AG09309 (cell line): ENCODE data around the gene IRAK3.

Experiments
- DNase-seq: peaks from one replicate; pipeline ENCODE4 v3.0.0-alpha.2; 2010; ENCODE audit warnings: low read depth
- H3K4me3 ChIP-seq: 2 replicates; pipeline ENCODE4 v1.5.1; 2011; ENCODE audit warnings: mild to moderate bottlenecking, low read depth, low read length, moderate library complexity; ENCODE audit not compliant: control insufficient read depth
- TF ChIP-seq, protein P1 (sequence below): IDR thresholded peaks from 2 replicates; pipeline ENCODE4 v1.5.1; 2011; ENCODE audit warnings: mild to moderate bottlenecking, low read depth, low read length, inconsistent platforms; ENCODE audit not compliant: insufficient read depth, control insufficient read depth; ENCODE audit errors: missing control alignments

The IRAK3 gene

DNA sequence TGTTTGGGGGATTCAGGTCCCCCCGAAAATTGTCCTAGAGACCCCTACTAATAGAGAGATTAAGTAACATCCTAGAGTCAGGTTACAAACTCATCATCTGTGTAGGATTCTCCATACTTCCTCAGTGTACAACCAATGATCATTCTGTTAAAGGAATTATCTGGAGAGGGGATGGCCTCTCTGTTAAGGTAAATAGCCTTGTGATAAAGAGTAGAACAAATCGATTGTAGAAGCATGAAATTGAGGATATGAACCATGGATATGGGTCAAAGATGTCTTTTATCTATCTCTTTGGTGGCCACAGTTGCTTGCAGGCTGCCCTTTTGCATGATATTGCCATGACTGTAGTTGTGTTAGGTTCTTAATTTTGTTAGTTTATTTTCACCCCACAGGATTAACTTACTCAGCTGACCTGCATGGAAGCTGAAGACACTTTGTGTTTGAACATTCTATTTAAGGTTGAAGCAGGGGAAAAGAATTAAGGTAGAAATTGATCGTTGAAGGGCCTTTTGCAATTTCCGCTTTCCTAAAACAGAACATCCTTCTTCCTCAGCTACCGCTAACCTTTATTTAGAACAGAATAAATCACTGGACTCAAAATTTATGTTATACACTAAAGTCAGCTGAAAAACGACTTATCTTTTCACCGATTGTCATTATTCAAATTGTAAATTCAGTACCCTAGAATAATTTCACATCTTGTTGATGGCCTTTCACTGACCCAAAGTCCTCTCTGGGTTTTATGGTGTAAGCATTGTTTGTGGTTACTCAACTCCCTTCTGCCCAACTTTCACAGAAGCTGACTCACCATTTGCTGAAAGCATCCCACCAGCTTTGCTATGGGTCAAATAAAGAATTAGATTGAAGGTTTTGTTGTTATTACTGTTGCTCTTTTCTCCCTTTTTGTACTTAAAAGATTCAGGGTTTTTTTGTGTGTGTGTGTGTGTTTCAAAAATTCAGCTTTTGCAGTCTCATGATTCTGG is 52.3 kb downstream of the IRAK3 start:
- no peak overlapping the region for H3K4me3 ChIP-seq
- peak; percentile 74 for DNase-seq
- TF ChIP-seq, protein P1, sequence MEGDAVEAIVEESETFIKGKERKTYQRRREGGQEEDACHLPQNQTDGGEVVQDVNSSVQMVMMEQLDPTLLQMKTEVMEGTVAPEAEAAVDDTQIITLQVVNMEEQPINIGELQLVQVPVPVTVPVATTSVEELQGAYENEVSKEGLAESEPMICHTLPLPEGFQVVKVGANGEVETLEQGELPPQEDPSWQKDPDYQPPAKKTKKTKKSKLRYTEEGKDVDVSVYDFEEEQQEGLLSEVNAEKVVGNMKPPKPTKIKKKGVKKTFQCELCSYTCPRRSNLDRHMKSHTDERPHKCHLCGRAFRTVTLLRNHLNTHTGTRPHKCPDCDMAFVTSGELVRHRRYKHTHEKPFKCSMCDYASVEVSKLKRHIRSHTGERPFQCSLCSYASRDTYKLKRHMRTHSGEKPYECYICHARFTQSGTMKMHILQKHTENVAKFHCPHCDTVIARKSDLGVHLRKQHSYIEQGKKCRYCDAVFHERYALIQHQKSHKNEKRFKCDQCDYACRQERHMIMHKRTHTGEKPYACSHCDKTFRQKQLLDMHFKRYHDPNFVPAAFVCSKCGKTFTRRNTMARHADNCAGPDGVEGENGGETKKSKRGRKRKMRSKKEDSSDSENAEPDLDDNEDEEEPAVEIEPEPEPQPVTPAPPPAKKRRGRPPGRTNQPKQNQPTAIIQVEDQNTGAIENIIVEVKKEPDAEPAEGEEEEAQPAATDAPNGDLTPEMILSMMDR = no peak

DNA sequence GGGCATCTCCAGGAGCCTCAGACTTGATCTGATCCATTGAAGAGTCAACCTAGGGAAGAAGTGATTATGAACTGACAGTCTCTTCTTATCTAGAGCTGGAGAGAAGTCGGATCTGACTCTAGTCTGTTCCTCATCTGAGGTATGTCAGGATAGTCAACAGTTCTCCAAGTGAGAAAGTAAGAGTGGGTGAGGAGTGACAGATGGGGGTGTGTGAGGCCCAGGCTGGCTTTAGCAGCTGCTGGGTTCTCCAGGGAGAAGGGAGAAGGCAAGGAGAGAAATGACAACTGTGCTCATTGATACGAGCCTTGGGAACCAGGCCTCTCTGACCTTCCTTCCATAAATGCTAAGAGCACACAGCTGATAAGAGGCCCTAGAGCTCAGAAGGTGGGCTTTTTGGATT is 53.3 kb downstream of the IRAK3 start:
- no peak overlapping the region for H3K4me3 ChIP-seq
- no peak for DNase-seq
- TF ChIP-seq, protein P1 = no peak

DNA sequence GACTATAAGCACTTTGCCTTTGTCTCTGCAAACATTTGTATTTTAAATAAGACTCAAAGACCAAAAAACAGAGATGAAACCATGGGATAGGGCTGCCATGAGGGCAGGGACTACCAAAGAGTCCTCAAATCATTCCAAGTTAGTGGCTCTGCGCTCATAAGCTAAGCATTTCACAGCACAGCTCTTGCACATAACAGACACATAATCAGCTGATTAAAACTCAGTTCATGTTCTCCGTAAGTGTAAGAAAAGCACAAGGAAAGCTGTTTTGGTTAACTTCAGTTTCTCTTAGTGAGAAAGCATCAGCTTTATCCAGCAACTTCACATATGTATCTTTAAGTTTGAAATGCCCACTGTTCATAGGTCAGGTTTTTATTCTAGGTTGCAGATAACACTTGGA is 54.9 kb downstream of the IRAK3 start:
- H3K4me3 ChIP-seq = no peak overlapping the region
- no peak for DNase-seq
- TF ChIP-seq, protein P1 = no peak

DNA sequence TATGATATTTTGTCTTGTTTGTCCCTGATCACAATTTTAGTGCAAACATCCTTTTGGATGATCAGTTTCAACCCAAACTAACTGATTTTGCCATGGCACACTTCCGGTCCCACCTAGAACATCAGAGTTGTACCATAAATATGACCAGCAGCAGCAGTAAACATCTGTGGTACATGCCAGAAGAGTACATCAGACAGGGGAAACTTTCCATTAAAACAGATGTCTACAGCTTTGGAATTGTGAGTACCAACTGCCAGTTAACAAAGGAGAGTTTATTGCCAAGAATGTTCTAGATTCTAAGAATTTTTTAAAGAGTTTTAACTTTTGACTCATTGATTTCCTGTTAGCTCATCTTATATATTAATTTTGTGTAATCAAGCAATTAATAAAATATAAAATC is 55.4 kb downstream of the IRAK3 start:
- no peak for DNase-seq
- H3K4me3 ChIP-seq = no peak overlapping the region
- TF ChIP-seq, protein P1 = no peak

DNA sequence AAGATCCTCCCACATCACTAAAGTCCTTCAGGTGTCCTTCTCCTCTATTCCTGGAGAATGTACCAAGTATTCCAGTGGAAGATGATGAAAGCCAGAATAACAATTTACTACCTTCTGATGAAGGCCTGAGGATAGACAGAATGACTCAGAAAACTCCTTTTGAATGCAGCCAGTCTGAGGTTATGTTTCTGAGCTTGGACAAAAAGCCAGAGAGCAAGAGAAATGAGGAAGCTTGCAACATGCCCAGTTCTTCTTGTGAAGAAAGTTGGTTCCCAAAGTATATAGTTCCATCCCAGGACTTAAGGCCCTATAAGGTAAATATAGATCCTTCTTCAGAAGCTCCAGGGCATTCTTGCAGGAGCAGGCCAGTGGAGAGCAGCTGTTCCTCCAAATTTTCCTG is 58.7 kb downstream of the IRAK3 start:
- DNase-seq = no peak
- TF ChIP-seq, protein P1 = no peak

DNA sequence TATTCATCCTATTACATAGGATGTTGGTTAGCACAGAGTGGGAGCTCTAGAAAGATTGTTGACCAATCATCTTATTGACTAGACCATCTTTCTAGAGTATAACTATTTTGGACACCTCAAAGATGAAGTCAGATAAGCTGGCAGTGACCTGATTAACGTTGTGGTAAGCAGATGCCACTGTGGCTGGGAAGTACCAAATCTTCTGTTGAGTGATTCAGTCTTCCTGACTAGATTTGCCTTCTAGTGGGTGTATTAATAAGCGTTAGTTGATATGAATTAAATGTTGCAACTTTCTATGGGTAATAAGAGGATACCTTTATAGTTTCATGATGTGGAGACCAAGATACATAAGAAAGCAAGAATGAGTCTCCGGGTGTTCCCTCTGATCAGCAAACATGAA is 62.0 kb downstream of the IRAK3 start:
- no peak overlapping the region for H3K4me3 ChIP-seq
- TF ChIP-seq, protein P1 = no peak
- no peak for DNase-seq

More for the DNA sequence above, 58.7 kb downstream of the IRAK3 start:
- H3K4me3 ChIP-seq = no peak overlapping the region
